22Rv1 (cell line): ENCODE results near the gene CMTM8.

Source experiments
- CTCF ChIP-seq: fragments of 450-650 bp; IDR thresholded peaks from 2 replicates; pipeline ENCODE4 v1.5.1; 2017; ENCODE audit warnings: mild to moderate bottlenecking
- ZFX ChIP-seq: fragments of 450-650 bp; IDR thresholded peaks from 2 replicates; pipeline ENCODE4 v1.6.1; 2017; ENCODE audit warnings: antibody characterized with exemption, borderline replicate concordance

GRCh38 chr3:32310336-32310735, 71.9 kb downstream of the CMTM8 start:
- no peak for TF ChIP-seq CTCF
- no peak for TF ChIP-seq ZFX
